ENCODE measurements around the gene KIF4A. TPM values are rescaled to one million over a fixed set of nuclear protein-coding genes. Genes with fewer than 3 reads are reported as not detected.
"Not testable (repeated sequence)": the region's sequence is repeated elsewhere in the genome, so short reads cannot be mapped to it uniquely, and the experiment has no call there.

The KIF4A gene
- total RNA-seq, 4 donors from 2014 or later: 0.11 to 0.71 (median 0.13) TPM; not detected in 1

GRCh38 chrX:70338290-70338689, 48.4 kb downstream of the KIF4A start:
- Histone ChIP-seq H3K9me3 (no peaks in the 10 kb centered on the region), H3K27ac (no peak overlapping the region), H3K4me1 (no peaks in the 10 kb centered on the region), H3K27me3 (no peaks in the 10 kb centered on the region), H3K4me3 (replicated peaks in 1 of 3) (no peak overlapping the region), H3K36me3 (no peaks in the 10 kb centered on the region)
- intact Hi-C loops (cut with DNase I): no loop called here
- WGBS, 2 donors: 95 to 97% methylated on average over 4 of the region's 4 CpGs
- no peak for TF ChIP-seq CTCF (IDR thresholded peaks at IDR 0.05)
- no peak for TF ChIP-seq POLR2A (IDR thresholded peaks at IDR 0.05)
- DNase-seq: no peak

- Histone ChIP-seq H3K9me3 (no peaks in the 10 kb centered on the region), H3K27ac (no peak overlapping the region), H3K4me3 (replicated peaks in 1 of 3) (no peak overlapping the region), H3K4me1 (no peaks in the 10 kb centered on the region), H3K27me3 (no peaks in the 10 kb centered on the region), H3K36me3 (no peaks in the 10 kb centered on the region)
- no peak for DNase-seq
- intact Hi-C loops (cut with DNase I): no loop called here
- WGBS, 2 donors: 95 to 96% methylated on average over 7 of the region's 7 CpGs
- no peak for TF ChIP-seq CTCF (IDR thresholded peaks at IDR 0.05)
These were observed 53.5 kb downstream of the KIF4A start for GRCh38 chrX:70343435-70343834.

GRCh38 chrX:70346418-70347070, 56.6 kb downstream of the KIF4A start:
- no peaks in the 10 kb centered on the region for H3K4me1 ChIP-seq
- no peak for TF ChIP-seq CTCF (IDR thresholded peaks at IDR 0.05)
- DNase-seq: no peak
- no peaks in the 10 kb centered on the region for H3K27me3 ChIP-seq
- no peak overlapping the region for H3K27ac ChIP-seq
- intact Hi-C loops (cut with DNase I): no loop called here
- no peaks in the 10 kb centered on the region for H3K9me3 ChIP-seq
- no peaks in the 10 kb centered on the region for H3K36me3 ChIP-seq
- no peak overlapping the region for H3K4me3 ChIP-seq (replicated peaks in 1 of 3)
- WGBS, 2 donors: 81 to 91% methylated on average over 6 of the region's 6 CpGs

GRCh38 chrX:70348825-70349224, 58.9 kb downstream of the KIF4A start:
- H3K27me3 ChIP-seq; H3K36me3 ChIP-seq; intact Hi-C loops (cut with DNase I); H3K9me3 ChIP-seq; DNase-seq; H3K27ac ChIP-seq; H3K4me3 ChIP-seq (replicated peaks in 1 of 3); H3K4me1 ChIP-seq: not testable (repeated sequence)
- 100% methylated on average over 3 to 15 of the region's 26 CpGs for whole genome bisulfite sequencing, 2 donors

- H3K27me3 ChIP-seq; H3K4me3 ChIP-seq (replicated peaks in 1 of 3); H3K36me3 ChIP-seq; intact Hi-C loops (cut with DNase I); H3K9me3 ChIP-seq; DNase-seq; H3K27ac ChIP-seq; H3K4me1 ChIP-seq: not testable (repeated sequence)
- 100% methylated on average over 3 of the region's 55 CpGs; no CpG with 5 or more reads in 1 of the 2 donors for WGBS, 2 donors
These were observed 59.6 kb downstream of the KIF4A start for GRCh38 chrX:70349367-70350125.

- intact Hi-C loops (cut with DNase I): no loop called here
- H3K27ac ChIP-seq: no peak overlapping the region
- TF ChIP-seq POLR2A (IDR thresholded peaks at IDR 0.05) (no peak), CTCF (IDR thresholded peaks at IDR 0.05) (no peak)
- H3K36me3 ChIP-seq: no peaks in the 10 kb centered on the region
- DNase-seq: no peak
- H3K4me3 ChIP-seq (replicated peaks in 1 of 3): no peak overlapping the region
- H3K9me3 ChIP-seq: no peaks in the 10 kb centered on the region
- 97 to 98% methylated on average over 3 of the region's 3 CpGs for WGBS, 2 donors
- no peaks in the 10 kb centered on the region for H3K27me3 ChIP-seq
- no peaks in the 10 kb centered on the region for H3K4me1 ChIP-seq
These were observed 62.6 kb downstream of the KIF4A start for GRCh38 chrX:70352496-70352895.
